GM21723 (cell line): ENCODE results near the gene MAST1.
A peak's percentile ranks its signal among the peaks of the same experiment; 100 is the strongest.
"Not testable (repeated sequence)": the region's sequence is repeated elsewhere in the genome, so short reads cannot be mapped to it uniquely, and the experiment has no call there.

Experiments
- ATAC-seq: cut with Tn5 transposase; IDR thresholded peaks from one replicate; pipeline ENCODE4 v1.9.1; 2021; ENCODE audit warnings: mild to moderate bottlenecking, moderate library complexity; ENCODE audit not compliant: unreplicated experiment

The MAST1 gene

GRCh38 chr19:12838182-12838885 is at the start of gene MAST1:
Gene MAST1, plus strand, starts transcription at chr19:12838515. Its CDS starts 58 bp downstream, at chr19:12838573.
- no peak for ATAC-seq

GRCh38 chr19:12788682-12789097 is 49.6 kb upstream of the MAST1 start:
- no peak for ATAC-seq

DNA sequence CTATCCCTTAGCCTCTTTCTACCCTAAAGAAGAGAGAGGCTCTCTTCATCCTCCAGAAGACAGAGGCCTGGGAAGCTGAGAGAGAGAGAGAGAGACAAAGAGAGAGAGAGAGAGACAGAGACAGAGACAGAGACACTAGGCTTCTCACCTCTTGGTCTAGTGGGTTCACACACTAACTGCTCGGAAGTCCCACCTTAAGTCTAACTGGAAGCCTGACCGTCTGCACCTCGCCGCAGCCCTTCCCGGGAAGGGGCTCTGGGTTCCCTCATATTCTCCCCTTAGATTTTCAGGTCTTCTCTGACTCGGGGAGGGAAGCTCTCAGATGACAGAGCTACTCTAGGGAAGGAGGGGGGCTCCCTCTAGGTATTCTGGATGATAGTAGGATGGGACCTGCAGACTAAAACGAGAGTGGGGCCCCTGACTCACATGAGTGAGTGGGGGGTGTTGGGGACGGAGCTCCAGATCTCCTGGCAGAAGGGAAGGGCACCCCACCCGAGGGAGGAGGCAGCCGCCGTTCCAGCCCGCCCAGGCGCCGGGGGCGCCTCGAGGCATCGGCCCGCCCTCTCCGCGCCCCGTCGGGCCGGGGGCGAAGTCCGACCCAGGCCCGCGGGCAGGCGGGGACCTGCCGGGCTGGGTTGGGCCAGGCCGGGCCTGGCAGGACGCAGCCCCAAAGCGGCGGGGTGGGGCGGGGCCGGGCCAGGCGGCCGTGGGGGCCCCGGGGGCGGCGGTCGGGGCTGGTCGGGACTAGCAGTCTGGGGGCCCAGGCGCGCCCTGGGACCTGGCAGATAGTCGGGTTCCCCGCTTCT is 49.0 kb upstream of the MAST1 start:
- ATAC-seq = no peak

DNA sequence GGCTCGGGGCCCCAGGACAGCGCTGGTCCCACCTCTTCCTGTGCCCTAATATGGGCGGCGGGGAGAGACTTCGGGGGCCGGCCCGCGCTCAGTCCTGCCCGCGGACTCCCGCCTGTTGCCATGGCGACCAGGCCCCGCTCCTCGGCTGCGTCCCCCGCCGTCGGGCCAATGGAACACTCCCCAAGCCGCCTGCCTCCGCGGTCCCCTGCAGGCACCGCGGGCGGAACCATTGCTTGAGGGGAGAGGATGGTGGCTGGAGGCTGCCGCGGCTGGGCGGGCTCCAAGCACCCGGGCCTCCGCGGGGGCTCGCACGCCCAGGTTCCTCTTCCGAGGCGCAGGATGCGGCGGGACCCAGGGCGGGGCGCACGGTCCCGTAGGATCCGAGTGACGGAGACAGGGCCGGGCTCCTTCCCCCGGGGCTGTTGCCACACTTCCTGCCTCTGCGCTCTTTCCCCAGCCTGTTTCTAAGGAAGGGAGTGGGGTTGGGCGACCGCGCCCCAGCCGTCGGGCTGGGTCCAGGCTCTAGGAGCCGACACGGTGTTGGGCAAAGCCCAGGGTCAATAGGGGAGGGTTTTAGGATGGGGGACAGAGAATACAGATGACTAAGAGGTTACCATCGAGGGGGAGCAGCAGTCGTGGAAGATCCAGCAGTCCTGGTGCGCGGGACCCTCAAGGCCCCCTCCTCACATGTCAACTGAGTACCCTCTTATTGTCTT is 48.3 kb upstream of the MAST1 start:
- peak; percentile 40 for ATAC-seq

DNA sequence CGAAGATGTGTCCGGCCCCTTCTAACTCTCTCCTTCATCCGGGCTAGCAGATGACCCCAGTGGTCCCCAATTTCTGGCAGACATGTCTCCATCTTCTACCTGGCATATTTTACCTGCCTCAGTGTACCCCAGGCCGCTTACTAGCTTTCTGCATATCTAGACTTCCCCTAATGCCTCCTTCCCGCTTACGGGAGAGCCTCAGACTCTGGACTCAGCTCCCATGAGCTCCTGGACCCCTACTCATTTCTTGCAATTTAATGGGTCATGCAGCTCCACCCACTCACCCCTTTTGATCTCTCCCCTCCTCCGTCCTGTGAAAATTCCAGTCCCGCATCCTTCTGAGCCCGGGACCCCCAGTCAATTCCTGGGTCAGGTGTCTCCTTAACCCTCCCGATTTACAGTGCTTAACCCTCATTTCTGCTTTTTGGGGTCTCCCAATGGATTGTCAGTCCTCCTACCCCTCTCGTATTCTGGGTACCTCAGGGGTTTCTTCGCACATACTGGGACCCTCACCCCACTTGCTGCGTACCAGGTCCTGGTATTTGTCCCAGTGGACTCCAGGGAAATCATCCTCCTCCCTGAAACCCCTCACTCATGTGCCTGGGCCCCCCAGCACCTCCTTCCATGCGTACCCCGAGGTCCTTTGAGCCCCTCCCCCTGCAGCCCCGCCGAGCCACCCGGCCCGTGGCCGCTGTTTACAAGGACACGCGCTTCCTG is 47.5 kb upstream of the MAST1 start:
- no peak for ATAC-seq

DNA sequence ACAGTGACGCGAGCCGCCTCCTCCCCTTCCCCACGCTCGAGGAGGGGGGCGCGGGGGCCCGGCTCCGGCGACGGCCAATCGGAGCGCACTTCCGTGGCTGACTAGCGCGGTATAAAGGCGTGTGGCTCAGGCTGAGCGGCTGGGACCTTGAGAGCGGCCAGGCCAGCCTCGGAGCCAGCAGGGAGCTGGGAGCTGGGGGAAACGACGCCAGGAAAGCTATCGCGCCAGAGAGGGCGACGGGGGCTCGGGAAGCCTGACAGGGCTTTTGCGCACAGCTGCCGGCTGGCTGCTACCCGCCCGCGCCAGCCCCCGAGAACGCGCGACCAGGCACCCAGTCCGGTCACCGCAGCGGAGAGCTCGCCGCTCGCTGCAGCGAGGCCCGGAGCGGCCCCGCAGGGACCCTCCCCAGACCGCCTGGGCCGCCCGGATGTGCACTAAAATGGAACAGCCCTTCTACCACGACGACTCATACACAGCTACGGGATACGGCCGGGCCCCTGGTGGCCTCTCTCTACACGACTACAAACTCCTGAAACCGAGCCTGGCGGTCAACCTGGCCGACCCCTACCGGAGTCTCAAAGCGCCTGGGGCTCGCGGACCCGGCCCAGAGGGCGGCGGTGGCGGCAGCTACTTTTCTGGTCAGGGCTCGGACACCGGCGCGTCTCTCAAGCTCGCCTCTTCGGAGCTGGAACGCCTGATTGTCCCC is 46.8 kb upstream of the MAST1 start, which contains the start of gene JUNB:
Gene JUNB, plus strand, starts transcription at position 142 of the 706 bp plus-strand sequence. Its CDS starts 286 bp downstream, at position 428.
- peak; percentile 35 for ATAC-seq

DNA sequence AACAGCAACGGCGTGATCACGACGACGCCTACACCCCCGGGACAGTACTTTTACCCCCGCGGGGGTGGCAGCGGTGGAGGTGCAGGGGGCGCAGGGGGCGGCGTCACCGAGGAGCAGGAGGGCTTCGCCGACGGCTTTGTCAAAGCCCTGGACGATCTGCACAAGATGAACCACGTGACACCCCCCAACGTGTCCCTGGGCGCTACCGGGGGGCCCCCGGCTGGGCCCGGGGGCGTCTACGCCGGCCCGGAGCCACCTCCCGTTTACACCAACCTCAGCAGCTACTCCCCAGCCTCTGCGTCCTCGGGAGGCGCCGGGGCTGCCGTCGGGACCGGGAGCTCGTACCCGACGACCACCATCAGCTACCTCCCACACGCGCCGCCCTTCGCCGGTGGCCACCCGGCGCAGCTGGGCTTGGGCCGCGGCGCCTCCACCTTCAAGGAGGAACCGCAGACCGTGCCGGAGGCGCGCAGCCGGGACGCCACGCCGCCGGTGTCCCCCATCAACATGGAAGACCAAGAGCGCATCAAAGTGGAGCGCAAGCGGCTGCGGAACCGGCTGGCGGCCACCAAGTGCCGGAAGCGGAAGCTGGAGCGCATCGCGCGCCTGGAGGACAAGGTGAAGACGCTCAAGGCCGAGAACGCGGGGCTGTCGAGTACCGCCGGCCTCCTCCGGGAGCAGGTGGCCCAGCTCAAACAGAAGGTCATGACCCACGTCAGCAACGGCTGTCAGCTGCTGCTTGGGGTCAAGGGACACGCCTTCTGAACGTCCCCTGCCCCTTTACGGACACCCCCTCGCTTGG is 46.1 kb upstream of the MAST1 start:
- ATAC-seq = no peak

- no peak for ATAC-seq
Observed at GRCh38 chr19:12792853-12793289, 45.4 kb upstream of the MAST1 start.

- ATAC-seq = peak; percentile 29
Observed at GRCh38 chr19:12793290-12794195, 44.8 kb upstream of the MAST1 start.

GRCh38 chr19:12794196-12794941 is 43.9 kb upstream of the MAST1 start:
- ATAC-seq = no peak

DNA sequence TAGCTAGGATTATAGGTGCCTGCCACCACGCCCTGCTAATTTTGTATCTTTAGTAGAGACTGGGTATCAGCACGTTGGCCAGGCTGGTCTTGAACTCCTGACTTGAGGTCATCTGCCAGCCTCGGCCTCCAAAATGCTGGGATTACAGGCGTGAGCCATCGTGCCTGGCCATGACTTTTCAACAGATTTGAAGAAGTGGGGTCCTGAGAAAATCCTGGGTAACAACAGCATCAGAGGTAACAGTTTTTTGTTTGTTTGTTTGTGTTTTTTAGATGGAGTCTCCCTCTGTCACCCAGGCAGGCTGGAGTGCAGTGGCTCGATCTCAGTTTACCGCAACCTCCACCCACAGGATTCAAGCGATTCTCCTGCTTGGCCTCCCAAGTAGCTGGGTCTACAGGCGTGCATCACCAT is 43.3 kb upstream of the MAST1 start:
- no peak for ATAC-seq

GRCh38 chr19:12796146-12797071 is 41.9 kb upstream of the MAST1 start:
- no peak for ATAC-seq

DNA sequence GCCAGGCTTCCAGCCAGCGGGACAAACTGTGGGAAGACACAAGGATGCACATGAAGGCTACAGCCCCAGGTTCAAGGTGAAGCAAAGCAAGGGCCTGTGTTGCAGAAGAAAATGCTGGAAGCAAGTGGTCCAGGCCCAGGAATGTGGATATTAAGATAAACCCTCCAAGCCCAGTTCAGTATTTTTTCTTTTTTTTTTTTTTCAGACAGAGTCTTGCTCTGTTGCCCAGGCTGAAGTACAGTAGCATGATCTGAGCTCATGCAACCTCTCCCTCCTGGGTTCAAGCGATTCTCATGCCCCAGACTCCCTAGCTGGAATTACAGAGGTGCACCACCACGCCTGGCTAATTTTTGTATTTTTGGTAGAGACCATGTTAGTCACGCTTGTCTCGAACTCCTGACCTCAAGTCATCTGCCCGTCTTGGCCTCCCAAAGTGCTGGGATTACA is 41.2 kb upstream of the MAST1 start:
- ATAC-seq = no peak

GRCh38 chr19:12797607-12798006 is 40.7 kb upstream of the MAST1 start:
- ATAC-seq = not testable (repeated sequence)

GRCh38 chr19:12799742-12800465 is 38.4 kb upstream of the MAST1 start:
- no peak for ATAC-seq

DNA sequence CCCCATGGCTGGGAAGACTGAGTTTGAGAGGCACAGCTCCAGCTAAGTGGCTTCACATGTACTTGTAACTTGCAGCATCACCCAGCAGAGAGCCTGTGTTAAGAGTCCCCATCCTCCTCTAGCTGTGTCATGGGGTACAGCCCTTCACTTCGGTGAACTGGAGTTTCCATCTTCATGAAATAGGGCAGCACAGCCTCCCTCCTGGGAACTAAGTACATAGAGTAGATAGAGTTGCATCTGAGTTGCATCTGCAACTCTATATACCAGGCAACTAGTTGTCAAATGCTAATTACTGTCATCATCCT is 37.9 kb upstream of the MAST1 start:
- ATAC-seq = no peak
